SK-N-SH (cell line): ENCODE measurements around the gene HOXC6. TPM values are rescaled to one million over a fixed set of nuclear protein-coding genes. Genes with fewer than 3 reads are reported as not detected.

Source experiments
- CTCF ChIA-PET: fragments of 300-600, 350-600 bp; formaldehyde crosslinking; extraction: SDS; loops from one replicate; lab custom pipeline; 2021; lab: Yijun Ruan, JAX
- POLR2A ChIA-PET: fragments of 350-600 bp; sonication (Branson Sonifier 250); formaldehyde crosslinking; extraction: SDS; loops from one replicate; lab custom pipeline; 2020; ENCODE audit warnings: antibody characterized with exemption, inconsistent platforms; lab: Yijun Ruan, JAX
- DNase-seq: peaks from one replicate; pipeline ENCODE4 v3.0.0; 2012
- H2AFZ ChIP-seq: fragments of 200-600 bp; sonication (generic); 2 replicates; pipeline ENCODE4 v1.8.1; 2016; ENCODE audit warnings: antibody characterized with exemption, mild to moderate bottlenecking, low read depth
- H3F3A ChIP-seq: fragments of 200-600 bp; sonication (generic); replicated peaks from 2 replicates; pipeline ENCODE3; 2016; ENCODE audit warnings: antibody characterized with exemption, mild to moderate bottlenecking; ENCODE audit not compliant: insufficient read depth
- H3K27ac ChIP-seq, 2 experiments: fragments of 200-500 bp in 1 of 2; fragments of 200-600 bp in 1 of 2; sonication (Bioruptor generic) in 1 of 2; sonication (generic), shearing (Covaris generic) in 1 of 2; 2 replicates each; pipeline versions ENCODE4 v1.5.1 to v1.6.1; 2014 to 2016; ENCODE audit warnings: low read depth in 2 of 2, inconsistent platforms in 1 of 2, low read length in 1 of 2, mild to moderate bottlenecking in 1 of 2, mixed read lengths in 1 of 2
- H3K27me3 ChIP-seq: fragments of 200-600 bp; sonication (generic), shearing (Covaris generic); 2 replicates; pipeline ENCODE4 v1.6.1; 2016; ENCODE audit warnings: mixed run types; ENCODE audit not compliant: insufficient read depth
- H3K36me3 ChIP-seq, 2 experiments: fragments of 200-500 bp in 1 of 2; fragments of 200-600 bp in 1 of 2; sonication (Bioruptor generic) in 1 of 2; sonication (generic) in 1 of 2; replicated peaks in 1 of 2; 2 replicates each; pipeline versions ENCODE3 to v1.5.1; 2014 to 2016; ENCODE audit warnings: low read length in 1 of 2, mild to moderate bottlenecking in 1 of 2; ENCODE audit not compliant: insufficient read depth in 2 of 2, control insufficient read depth in 1 of 2
- H3K4me1 ChIP-seq, 2 experiments: fragments of 200-500 bp in 1 of 2; fragments of 200-600 bp in 1 of 2; sonication (Bioruptor generic) in 1 of 2; sonication (generic), shearing (Covaris generic) in 1 of 2; 2 replicates each; pipeline versions ENCODE4 v1.5.1 to v1.6.1; 2014 to 2016; ENCODE audit warnings: low read depth in 1 of 2, low read length in 1 of 2, mixed run types in 1 of 2; ENCODE audit not compliant: insufficient read depth in 2 of 2, control insufficient read depth in 1 of 2
- H3K4me2 ChIP-seq: fragments of 200-600 bp; sonication (generic), shearing (Covaris generic); 2 replicates; pipeline ENCODE4 v1.6.1; 2017; ENCODE audit warnings: mixed run types
- H3K4me3 ChIP-seq, 2 experiments: fragments of 200-500 bp in 1 of 2; fragments of 200-600 bp in 1 of 2; sonication (Bioruptor generic) in 1 of 2; sonication (generic), shearing (Covaris generic) in 1 of 2; 2 replicates each; pipeline versions ENCODE4 v1.5.1 to v1.8.1; 2014 to 2016; ENCODE audit warnings: low read depth in 2 of 2, inconsistent platforms in 1 of 2, low read length in 1 of 2, mild to moderate bottlenecking in 1 of 2, mixed read lengths in 1 of 2, moderate library complexity in 1 of 2
- H3K79me2 ChIP-seq: fragments of 200-600 bp; sonication (generic); 2 replicates; pipeline ENCODE4 v1.8.1; 2017; ENCODE audit warnings: mild to moderate bottlenecking; ENCODE audit not compliant: insufficient read depth
- H3K9ac ChIP-seq: fragments of 200-600 bp; sonication (generic); 2 replicates; pipeline ENCODE4 v1.6.1; 2017; ENCODE audit warnings: mixed run types
- H3K9me2 ChIP-seq: fragments of 200-600 bp; sonication (generic); 2 replicates; pipeline ENCODE4 v1.6.1; 2017; ENCODE audit warnings: mixed run types
- H3K9me3 ChIP-seq: fragments of 200-600 bp; sonication (generic); 2 replicates; pipeline ENCODE4 v1.6.1; 2017; ENCODE audit warnings: mixed run types, mild to moderate bottlenecking, moderate library complexity
- H4K20me1 ChIP-seq: fragments of 200-600 bp; sonication (generic); 2 replicates; pipeline ENCODE4 v1.6.1; 2017; ENCODE audit warnings: mild to moderate bottlenecking, mixed run types; ENCODE audit not compliant: insufficient read depth
- CTCF ChIP-seq: fragments of 200-600 bp; sonication (generic); IDR thresholded peaks from 2 replicates; pipeline ENCODE4 v1.6.1; 2017; ENCODE audit warnings: antibody characterized with exemption, mild to moderate bottlenecking, moderate library complexity
- ELF1 ChIP-seq: IDR thresholded peaks from 2 replicates; pipeline ENCODE4 v1.4.0; 2012
- EZH2phosphoT487 ChIP-seq: fragments of 200-600 bp; sonication (generic); IDR thresholded peaks from 2 replicates; pipeline ENCODE4 v1.6.1; 2017; ENCODE audit warnings: low read depth, mixed run types, mild to moderate bottlenecking, antibody characterized with exemption, moderate library complexity, borderline replicate concordance
- FOXJ3 ChIP-seq: sonication (generic); formaldehyde crosslinking; IDR thresholded peaks from 2 replicates; pipeline ENCODE4 v1.5.1; 2020; ENCODE audit warnings: mild to moderate bottlenecking, missing genetic modification reagents
- GATA2 ChIP-seq: sonication (generic); formaldehyde crosslinking; IDR thresholded peaks from 2 replicates; pipeline ENCODE4 v1.5.0; 2020; ENCODE audit warnings: mild to moderate bottlenecking, missing genetic modification reagents
- IRF3 ChIP-seq: fragments of 150-350 bp; IDR thresholded peaks from 2 replicates; pipeline ENCODE4 v1.6.1; 2016; ENCODE audit warnings: mild to moderate bottlenecking, low read depth, low read length
- MAX ChIP-seq: IDR thresholded peaks from 2 replicates; pipeline ENCODE4 v1.4.0; 2012; ENCODE audit warnings: low read depth
- NFIC ChIP-seq: IDR thresholded peaks from 2 replicates; pipeline ENCODE4 v1.4.0; 2012; ENCODE audit warnings: borderline replicate concordance
- PBX3 ChIP-seq: IDR thresholded peaks from 2 replicates; pipeline ENCODE4; 2012
- RAD21 ChIP-seq: IDR thresholded peaks from 2 replicates; pipeline ENCODE4 v1.6.1; 2012; ENCODE audit warnings: mild to moderate bottlenecking, low read length
- RCOR1 ChIP-seq: fragments of 150-350 bp; IDR thresholded peaks from 2 replicates; pipeline ENCODE4 v1.6.1; 2017; ENCODE audit warnings: antibody characterized with exemption, low read length
- REST ChIP-seq: IDR thresholded peaks from 2 replicates; pipeline ENCODE4 v1.6.1; 2012; ENCODE audit warnings: mild to moderate bottlenecking, low read depth, low read length, moderate library complexity
- RXRA ChIP-seq: IDR thresholded peaks from 2 replicates; pipeline ENCODE4 v1.4.0; 2012; ENCODE audit warnings: low read depth, mild to moderate bottlenecking, borderline replicate concordance
- SIN3A ChIP-seq: IDR thresholded peaks from 2 replicates; pipeline ENCODE4 v1.6.1; 2012; ENCODE audit warnings: low read depth, mild to moderate bottlenecking, low read length, moderate library complexity, borderline replicate concordance
- SMC3 ChIP-seq: IDR thresholded peaks from 2 replicates; pipeline ENCODE4 v1.6.1; 2012; ENCODE audit warnings: low read depth, low read length, improper control_type of control experiment
- TCF12 ChIP-seq: IDR thresholded peaks from 2 replicates; pipeline ENCODE4 v1.4.0; 2012
- YY1 ChIP-seq: IDR thresholded peaks from 2 replicates; pipeline ENCODE4 v1.4.0; 2012; ENCODE audit warnings: low read depth, mild to moderate bottlenecking
- WGBS: methylation state at CpG from one replicate; pipeline ENCODE4 v1.1.6; 2017; ENCODE audit warnings: low lambda C conversion rate; 5-methylcytosine and 5-hydroxymethylcytosine counted together
- polyA plus RNA-seq, 3 experiments: library from polyadenylated mRNA; depleted of rRNA; stranded (reverse); fragments of >200 nt; gene quantifications; 2 replicates each; pipeline ENCODE4 v1.2.3, GENCODE V29; 2012

HOXC6 gene
- polyA plus RNA-seq, 1 of the 3 experiments (the other 2 are of a cell fraction), result 9.1 TPM

- no peaks in the 10 kb centered on the region for H3K27me3 ChIP-seq
- H3K4me2 ChIP-seq, result no peak overlapping the region
- H4K20me1 ChIP-seq, result no peaks in the 10 kb centered on the region
- ChIA-PET CTCF (no interaction called here), POLR2A (no interaction called here)
- 78% methylated on average over 6 of the region's 6 CpGs for WGBS
- peaks cover 8 to 12% of the 10 kb centered on the region in 2 experiments; a peak in 3 of 4 replicates for H3K4me1 ChIP-seq
- no peak overlapping the region for H3K27ac ChIP-seq
- H3K36me3 ChIP-seq, result no peaks in the 10 kb centered on the region
- no peaks in the 10 kb centered on the region for H3F3A ChIP-seq
- no peak for TF ChIP-seq RCOR1
- TF ChIP-seq RAD21, result no peak
- TF ChIP-seq ELF1, result no peak
- no peak for TF ChIP-seq EZH2phosphoT487
- TF ChIP-seq GATA2, result no peak
- no peak for TF ChIP-seq FOXJ3
- TF ChIP-seq SMC3, result no peak
- TF ChIP-seq YY1, result no peak
- TF ChIP-seq CTCF, result no peak
- TF ChIP-seq TCF12, result no peak
- TF ChIP-seq REST, result no peak
- TF ChIP-seq IRF3, result no peak
- TF ChIP-seq MAX, result no peak
- no peak for TF ChIP-seq NFIC
- TF ChIP-seq RXRA, result no peak
- no peak for TF ChIP-seq SIN3A
- TF ChIP-seq PBX3, result no peak
- H3K9me2 ChIP-seq, result no peaks in the 10 kb centered on the region
- no peaks in the 10 kb centered on the region for H3K9me3 ChIP-seq
- H3K4me3 ChIP-seq, result no peak overlapping the region
- no peak overlapping the region for H3K9ac ChIP-seq
- H2AFZ ChIP-seq, result no peak overlapping the region
- DNase-seq, result no peak
- no peaks in the 10 kb centered on the region for H3K79me2 ChIP-seq
Observed at GRCh38 chr12:54074308-54074707, 46.1 kb downstream of the HOXC6 start.
